ENCODE measurements around the gene FYB1.

GRCh38 chr5:39161578-39161977 is 57.8 kb downstream of the FYB1 start:
- no peak for TF ChIP-seq CTCF (IDR thresholded peaks at IDR 0.05; ENCODE audit: insufficient read depth, low read length)
- no peak for TF ChIP-seq POLR2AphosphoS5 (IDR thresholded peaks at IDR 0.05; ENCODE audit: low read depth)
- no peak for TF ChIP-seq REST (IDR thresholded peaks at IDR 0.05; ENCODE audit: insufficient replicate concordance, low read depth)
- no peak for TF ChIP-seq GABPA (IDR thresholded peaks at IDR 0.05; ENCODE audit: low read depth)
- no peak for TF ChIP-seq SPI1 (IDR thresholded peaks at IDR 0.05; ENCODE audit: borderline replicate concordance, low read depth)

Measured in HL-60 (cell line).